PC-3 (cell line): Measurements from ENCODE around the gene PITX2. TPM values are rescaled to one million over a fixed set of nuclear protein-coding genes. Genes with fewer than 3 reads are reported as not detected.

Experiments
- ATAC-seq: fragments of 200-7000 bp; cut with Tn5 transposase; 2 replicates; pipeline ENCODE4 v1.9.1; 2020; ENCODE audit warnings: mild to moderate bottlenecking, moderate library complexity
- BruUV-seq: library from RNA; stranded (reverse); fragments of 400-500 nt; replicated peaks from 2 replicates; lab custom pipeline; 2021; lab: Mats Ljungman, UMichigan
- CTCF ChIA-PET: fragments of 300-600 bp; sonication (Branson Sonifier 250); formaldehyde crosslinking; loops from one replicate; lab custom pipeline; 2022; ENCODE audit warnings: antibody characterized with exemption; lab: Charles Lee
- POLR2A ChIA-PET: fragments of 300-600 bp; sonication (Branson Sonifier 250); formaldehyde crosslinking; loops from one replicate; lab custom pipeline; 2022; ENCODE audit warnings: antibody characterized with exemption; ENCODE audit not compliant: unreplicated experiment; lab: Charles Lee
- DNase-seq: peaks from one replicate; pipeline ENCODE4 v3.0.0-alpha.2; 2015
- H2AFZ ChIP-seq: fragments of 300-600 bp; sonication (generic); 2 replicates; pipeline ENCODE4 v1.6.0; 2016; ENCODE audit warnings: antibody characterized with exemption, low read length
- H3F3A ChIP-seq: fragments of 300-600 bp; sonication (generic); one replicate; pipeline ENCODE4 v1.6.0; 2017; ENCODE audit warnings: antibody characterized with exemption, low read length, control low read depth, mild to moderate bottlenecking; ENCODE audit not compliant: unreplicated experiment
- H3K27ac ChIP-seq: fragments of 300-600 bp; sonication (generic); 2 replicates; pipeline ENCODE4 v1.5.1; 2016; ENCODE audit warnings: mild to moderate bottlenecking, low read length
- H3K27me3 ChIP-seq: fragments of 300-600 bp; sonication (generic); 2 replicates; pipeline ENCODE4 v1.6.1; 2016; ENCODE audit warnings: low read length, mixed read lengths
- H3K36me3 ChIP-seq: fragments of 300-600 bp; sonication (generic); 2 replicates; pipeline ENCODE4 v1.6.1; 2016; ENCODE audit warnings: low read depth, mixed run types, low read length, mixed read lengths
- H3K4me1 ChIP-seq: fragments of 300-600 bp; sonication (generic); 2 replicates; pipeline ENCODE4 v1.5.1; 2016; ENCODE audit warnings: low read length; ENCODE audit not compliant: insufficient read depth
- H3K4me2 ChIP-seq: fragments of 300-600 bp; sonication (generic); 2 replicates; pipeline ENCODE4 v1.6.0; 2016; ENCODE audit warnings: low read length
- H3K4me3 ChIP-seq: fragments of 300-600 bp; sonication (generic); 2 replicates; pipeline ENCODE4 v1.5.1; 2016; ENCODE audit warnings: mild to moderate bottlenecking, low read length, mixed read lengths
- H3K79me2 ChIP-seq: fragments of 300-600 bp; sonication (generic); 2 replicates; pipeline ENCODE4 v1.6.1; 2017; ENCODE audit warnings: low read length, mixed read lengths
- H3K9ac ChIP-seq: fragments of 300-600 bp; sonication (generic); 2 replicates; pipeline ENCODE4 v1.6.0; 2016; ENCODE audit warnings: mild to moderate bottlenecking, low read length
- H3K9me2 ChIP-seq: fragments of 300-600 bp; sonication (generic); replicated peaks from 2 replicates; pipeline ENCODE4 v1.6.1; 2016; ENCODE audit warnings: mixed run types, low read length, mixed read lengths
- H3K9me3 ChIP-seq: fragments of 300-600 bp; sonication (generic); 2 replicates; pipeline ENCODE4 v1.6.1; 2016; ENCODE audit warnings: low read length, mixed read lengths
- H4K20me1 ChIP-seq: fragments of 300-600 bp; sonication (generic); 2 replicates; pipeline ENCODE4 v1.6.1; 2016; ENCODE audit warnings: low read length, mixed read lengths
- EZH2 ChIP-seq: fragments of 300-600 bp; sonication (generic); IDR thresholded peaks from one replicate; pipeline ENCODE4 v1.6.1; 2017; ENCODE audit warnings: antibody characterized with exemption, mild to moderate bottlenecking, low read length; ENCODE audit not compliant: unreplicated experiment
- EZH2phosphoT487 ChIP-seq: fragments of 300-600 bp; sonication (generic); IDR thresholded peaks from 2 replicates; pipeline ENCODE4 v1.6.1; 2018; ENCODE audit warnings: mild to moderate bottlenecking, antibody characterized with exemption, low read length, borderline replicate concordance
- intact Hi-C: fragments of 100-400 bp; cut with micrococcal nuclease; formaldehyde crosslinking; loops from 2 replicates; pipeline ENCODE4 v1.9.0; 2023
- total RNA-seq: library from RNA; depleted of rRNA; stranded (reverse); fragments of >200 nt; gene quantifications from 2 replicates; pipeline ENCODE4 v1.2.3, GENCODE V29; 2014
- TF ChIP-seq, protein P1 (sequence below): fragments of 300-600 bp; sonication (generic); conservative IDR thresholded peaks from 2 replicates; pipeline ENCODE4 v1.5.1; 2017; ENCODE audit warnings: antibody characterized with exemption, low read depth, mild to moderate bottlenecking, low read length

PITX2 gene
- total RNA-seq, 1 experiment from 2014 or later: 0.55 TPM

DNA sequence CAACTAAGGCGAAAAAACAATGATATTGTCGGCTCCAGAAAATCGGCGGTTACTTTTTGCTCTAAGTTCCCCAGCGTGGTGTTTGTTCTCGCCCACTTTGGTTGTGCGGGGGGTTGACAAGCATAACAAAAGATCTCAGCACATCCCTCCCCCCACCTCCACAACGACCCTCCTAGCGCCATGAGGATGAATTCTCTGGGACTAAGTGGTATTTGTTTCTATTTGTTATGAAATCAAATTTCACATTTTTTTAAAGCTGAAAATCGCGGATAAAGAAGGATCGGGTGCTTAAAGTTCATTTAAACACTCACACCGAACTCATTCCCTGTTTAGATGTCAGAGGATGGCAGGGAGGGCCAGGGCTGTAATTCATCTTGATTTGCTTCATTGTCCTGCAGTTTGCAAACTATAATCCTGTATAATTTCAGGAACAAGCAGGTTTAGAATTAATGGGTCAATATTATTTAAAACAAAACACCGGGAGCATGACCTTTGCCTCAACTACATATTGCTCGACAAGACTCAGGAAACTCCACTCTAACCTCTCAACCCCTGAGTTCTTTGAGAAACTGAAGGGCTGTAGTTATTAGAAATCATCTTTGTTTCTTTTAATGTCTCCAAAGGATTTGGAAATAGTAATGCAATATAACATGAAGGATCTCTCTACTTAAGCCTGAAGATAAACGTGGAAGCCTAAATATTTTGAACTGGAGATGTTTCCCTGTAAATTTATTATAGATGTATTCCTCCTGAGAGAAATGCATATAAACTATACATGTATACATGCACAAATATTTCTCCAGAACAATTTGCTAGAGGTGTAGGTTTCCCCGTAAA is 6.4 kb downstream of the PITX2 start:
- Histone ChIP-seq H3K36me3 (no peaks in the 10 kb centered on the region), H3K9me3 (no peaks in the 10 kb centered on the region), H3K4me1 (no peaks in the 10 kb centered on the region; the same call in 1 of the 2 replicates), H3F3A (no peaks in the 10 kb centered on the region), H3K9me2 (no peaks in the 10 kb centered on the region), H2AFZ (no peak overlapping the region), H3K9ac (no peak overlapping the region), H3K4me2 (no peak overlapping the region), H3K79me2 (no peaks in the 10 kb centered on the region), H3K27ac (no peak overlapping the region), H4K20me1 (no peaks in the 10 kb centered on the region), H3K27me3 (peaks cover 62% of the 10 kb centered on the region), H3K4me3 (no peak overlapping the region)
- ChIA-PET POLR2A (no interaction called here), CTCF (no interaction called here)
- TF ChIP-seq, protein P1, sequence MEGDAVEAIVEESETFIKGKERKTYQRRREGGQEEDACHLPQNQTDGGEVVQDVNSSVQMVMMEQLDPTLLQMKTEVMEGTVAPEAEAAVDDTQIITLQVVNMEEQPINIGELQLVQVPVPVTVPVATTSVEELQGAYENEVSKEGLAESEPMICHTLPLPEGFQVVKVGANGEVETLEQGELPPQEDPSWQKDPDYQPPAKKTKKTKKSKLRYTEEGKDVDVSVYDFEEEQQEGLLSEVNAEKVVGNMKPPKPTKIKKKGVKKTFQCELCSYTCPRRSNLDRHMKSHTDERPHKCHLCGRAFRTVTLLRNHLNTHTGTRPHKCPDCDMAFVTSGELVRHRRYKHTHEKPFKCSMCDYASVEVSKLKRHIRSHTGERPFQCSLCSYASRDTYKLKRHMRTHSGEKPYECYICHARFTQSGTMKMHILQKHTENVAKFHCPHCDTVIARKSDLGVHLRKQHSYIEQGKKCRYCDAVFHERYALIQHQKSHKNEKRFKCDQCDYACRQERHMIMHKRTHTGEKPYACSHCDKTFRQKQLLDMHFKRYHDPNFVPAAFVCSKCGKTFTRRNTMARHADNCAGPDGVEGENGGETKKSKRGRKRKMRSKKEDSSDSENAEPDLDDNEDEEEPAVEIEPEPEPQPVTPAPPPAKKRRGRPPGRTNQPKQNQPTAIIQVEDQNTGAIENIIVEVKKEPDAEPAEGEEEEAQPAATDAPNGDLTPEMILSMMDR: no peak
- TF ChIP-seq EZH2 (no peak), EZH2phosphoT487 (no peak)
- ATAC-seq (no peak), DNase-seq (no peak)
- BruUV-seq: no TSS peak
- intact Hi-C loops: no loop called here

DNA sequence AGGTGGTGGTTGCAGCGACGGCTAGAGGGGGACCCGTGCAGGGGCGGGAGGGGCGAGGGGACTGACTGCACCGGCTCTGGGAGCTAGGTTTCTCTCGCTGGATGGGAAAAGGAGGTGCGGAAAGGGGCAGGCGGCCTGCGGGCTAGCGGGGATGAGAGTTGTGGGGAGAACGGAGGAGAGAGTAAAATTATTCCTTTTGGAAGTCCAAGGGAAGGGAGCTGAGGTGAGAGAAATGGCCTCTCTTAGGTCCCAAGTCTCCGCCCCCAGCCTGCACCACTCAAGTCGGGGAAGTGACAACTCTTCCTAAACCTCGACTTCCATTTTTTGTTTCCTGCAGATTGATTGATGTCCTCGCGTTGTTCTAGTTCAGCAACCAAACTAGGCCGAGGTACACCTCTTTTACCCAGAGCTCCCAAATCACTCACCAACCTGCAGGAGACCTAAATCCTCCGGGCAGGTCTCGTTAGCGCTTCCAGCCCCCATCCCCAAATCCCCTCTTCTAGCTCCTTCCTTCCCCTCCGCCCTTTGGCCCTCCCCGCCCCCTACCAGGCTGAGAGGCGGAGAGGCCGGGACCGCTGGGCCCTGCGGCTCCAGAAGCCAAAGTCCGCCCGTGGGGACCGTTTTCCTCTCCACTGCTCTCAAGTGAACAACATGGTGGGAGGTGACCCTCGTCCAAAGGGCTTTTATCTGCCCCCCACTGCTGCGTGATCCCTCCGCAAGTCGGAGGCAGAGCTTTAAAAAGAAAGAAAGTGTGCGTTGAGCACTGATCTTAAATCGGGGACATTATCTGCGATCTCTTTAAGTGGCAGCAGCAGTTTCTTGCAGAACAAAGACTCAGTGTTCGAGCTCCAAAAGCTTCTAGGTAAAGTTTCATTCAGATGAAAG is 7.3 kb downstream of the PITX2 start:
- Histone ChIP-seq H3K36me3 (no peaks in the 10 kb centered on the region), H3K79me2 (no peaks in the 10 kb centered on the region), H3K27me3 (peaks cover 54% of the 10 kb centered on the region), H3K4me3 (no peak overlapping the region), H3F3A (no peaks in the 10 kb centered on the region), H3K9ac (no peak overlapping the region), H3K9me2 (no peaks in the 10 kb centered on the region), H3K4me2 (no peak overlapping the region), H3K27ac (no peak overlapping the region), H4K20me1 (no peaks in the 10 kb centered on the region), H3K4me1 (no peaks in the 10 kb centered on the region; the same call in 1 of the 2 replicates), H3K9me3 (no peaks in the 10 kb centered on the region), H2AFZ (no peak overlapping the region)
- intact Hi-C loops: no loop called here
- ChIA-PET CTCF (interaction anchor here (0.5 kb wide), 1 partner anchor 29 kb away, joined by 3 read pairs; no protein-coding TSS in a partner anchor), POLR2A (no interaction called here)
- DNase-seq (no peak), ATAC-seq (no peak)
- TF ChIP-seq EZH2: no peak
- TF ChIP-seq, protein P1: no peak
- no peak for TF ChIP-seq EZH2phosphoT487
- no TSS peak for BruUV-seq
